ENCODE data around the gene ADAMTS14.

Gene ADAMTS14

DNA sequence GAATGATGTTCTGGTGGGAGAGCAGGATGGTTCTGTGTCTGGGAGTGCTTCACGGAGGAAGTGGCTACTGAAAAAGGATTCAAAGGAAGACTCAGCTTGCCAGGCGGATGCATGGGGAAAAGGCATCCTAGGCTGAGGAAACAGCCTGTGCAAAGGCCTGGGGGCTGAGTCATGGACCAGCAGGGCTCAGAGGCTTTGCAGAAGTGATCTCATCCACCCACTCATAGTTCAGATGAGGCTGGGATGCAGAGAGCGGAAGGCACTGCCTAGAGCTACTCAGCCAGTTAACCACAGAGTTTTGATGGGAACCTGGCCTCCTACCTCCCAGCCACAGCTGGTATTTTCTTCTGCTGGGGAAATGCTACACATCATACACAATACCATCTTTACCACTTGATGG is 15.8 kb upstream of the ADAMTS14 start:
- TF ChIP-seq, protein P1, sequence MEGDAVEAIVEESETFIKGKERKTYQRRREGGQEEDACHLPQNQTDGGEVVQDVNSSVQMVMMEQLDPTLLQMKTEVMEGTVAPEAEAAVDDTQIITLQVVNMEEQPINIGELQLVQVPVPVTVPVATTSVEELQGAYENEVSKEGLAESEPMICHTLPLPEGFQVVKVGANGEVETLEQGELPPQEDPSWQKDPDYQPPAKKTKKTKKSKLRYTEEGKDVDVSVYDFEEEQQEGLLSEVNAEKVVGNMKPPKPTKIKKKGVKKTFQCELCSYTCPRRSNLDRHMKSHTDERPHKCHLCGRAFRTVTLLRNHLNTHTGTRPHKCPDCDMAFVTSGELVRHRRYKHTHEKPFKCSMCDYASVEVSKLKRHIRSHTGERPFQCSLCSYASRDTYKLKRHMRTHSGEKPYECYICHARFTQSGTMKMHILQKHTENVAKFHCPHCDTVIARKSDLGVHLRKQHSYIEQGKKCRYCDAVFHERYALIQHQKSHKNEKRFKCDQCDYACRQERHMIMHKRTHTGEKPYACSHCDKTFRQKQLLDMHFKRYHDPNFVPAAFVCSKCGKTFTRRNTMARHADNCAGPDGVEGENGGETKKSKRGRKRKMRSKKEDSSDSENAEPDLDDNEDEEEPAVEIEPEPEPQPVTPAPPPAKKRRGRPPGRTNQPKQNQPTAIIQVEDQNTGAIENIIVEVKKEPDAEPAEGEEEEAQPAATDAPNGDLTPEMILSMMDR (IDR thresholded peaks at IDR 0.05): no peak

DNA sequence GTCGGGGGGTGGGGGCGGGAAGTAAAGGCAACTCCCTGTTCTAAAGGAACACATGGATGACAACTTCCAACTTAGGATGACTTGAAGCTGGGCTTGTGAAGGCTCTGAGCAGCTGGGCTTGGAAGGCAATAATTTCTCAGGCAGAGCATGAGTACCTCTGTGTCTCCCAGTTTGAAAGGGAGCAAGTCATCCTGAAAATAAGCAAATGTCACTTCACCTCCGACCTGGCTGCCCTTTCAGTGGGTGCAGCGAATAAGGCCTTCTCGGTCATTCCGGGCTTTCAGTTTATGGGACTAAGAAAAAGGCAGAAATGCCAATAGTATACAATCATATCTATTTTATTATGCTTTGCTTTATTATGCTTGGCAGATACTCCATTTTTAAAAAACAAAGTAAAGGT is 15.3 kb upstream of the ADAMTS14 start:
- TF ChIP-seq, protein P1 (IDR thresholded peaks at IDR 0.05): no peak

DNA sequence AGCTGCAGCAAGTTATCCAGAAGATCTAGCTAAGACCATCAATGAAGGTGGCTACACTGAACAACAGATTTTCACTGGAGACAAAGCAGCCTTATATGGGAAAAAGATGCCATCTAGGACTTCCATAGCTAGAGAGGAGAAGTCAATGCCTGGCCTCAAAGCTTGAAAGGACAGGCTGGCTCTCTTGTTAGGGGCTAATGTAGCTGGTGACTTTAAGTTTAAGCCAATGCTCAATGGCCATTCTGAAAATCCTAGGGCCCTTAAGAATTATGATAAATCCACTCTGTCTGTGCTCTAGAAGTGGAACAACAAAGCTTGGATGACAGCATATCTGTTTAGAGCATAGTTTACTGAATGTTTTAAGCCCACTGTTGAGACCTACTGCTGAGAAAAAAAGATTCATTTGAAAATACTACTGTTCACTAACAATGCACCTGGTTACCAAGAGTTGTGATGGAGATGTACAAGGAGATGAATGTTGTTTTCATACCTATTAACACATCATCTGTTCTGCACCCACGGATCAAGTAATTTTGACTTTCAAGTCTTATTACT is 13.6 kb upstream of the ADAMTS14 start:
- TF ChIP-seq, protein P1 (IDR thresholded peaks at IDR 0.05): no peak

DNA sequence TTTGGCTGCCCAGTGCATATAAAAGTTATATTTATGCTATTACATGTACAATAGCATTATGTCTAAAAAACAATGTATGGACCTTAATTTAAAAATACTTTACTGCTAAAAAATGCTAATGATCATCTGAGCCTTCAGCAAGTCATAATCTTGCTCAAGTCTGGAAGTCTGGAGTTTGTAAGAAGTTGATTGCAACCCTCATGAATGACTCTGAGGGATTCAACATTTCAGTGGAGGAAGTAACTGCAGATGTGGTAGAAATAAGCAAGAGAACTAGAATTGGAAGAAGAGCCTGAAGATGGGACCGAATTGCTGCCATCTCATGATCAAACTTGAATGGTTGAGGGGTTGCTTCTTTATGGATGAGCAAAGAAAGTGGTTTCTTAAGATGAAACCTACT is 13.0 kb upstream of the ADAMTS14 start:
- TF ChIP-seq, protein P1 (IDR thresholded peaks at IDR 0.05): no peak

DNA sequence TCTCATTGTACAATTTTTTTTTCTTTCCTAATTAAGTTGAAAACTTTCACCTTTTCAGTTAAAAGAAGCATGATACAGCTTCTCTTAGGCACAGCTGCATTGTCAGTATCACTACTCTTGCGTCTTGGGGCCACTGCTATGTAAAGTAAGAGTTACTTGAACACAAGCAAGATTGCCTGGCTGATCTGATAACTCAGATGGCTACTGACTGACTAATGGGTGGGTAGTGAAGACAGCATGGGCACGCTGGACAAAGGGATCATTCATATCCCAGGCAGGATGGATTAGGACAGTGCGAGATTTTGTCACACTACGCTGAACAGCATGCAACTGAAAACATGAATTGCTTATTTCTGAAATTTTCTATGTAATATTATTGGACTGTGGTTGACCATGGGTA is 11.6 kb upstream of the ADAMTS14 start:
- TF ChIP-seq, protein P1 (IDR thresholded peaks at IDR 0.05): no peak

DNA sequence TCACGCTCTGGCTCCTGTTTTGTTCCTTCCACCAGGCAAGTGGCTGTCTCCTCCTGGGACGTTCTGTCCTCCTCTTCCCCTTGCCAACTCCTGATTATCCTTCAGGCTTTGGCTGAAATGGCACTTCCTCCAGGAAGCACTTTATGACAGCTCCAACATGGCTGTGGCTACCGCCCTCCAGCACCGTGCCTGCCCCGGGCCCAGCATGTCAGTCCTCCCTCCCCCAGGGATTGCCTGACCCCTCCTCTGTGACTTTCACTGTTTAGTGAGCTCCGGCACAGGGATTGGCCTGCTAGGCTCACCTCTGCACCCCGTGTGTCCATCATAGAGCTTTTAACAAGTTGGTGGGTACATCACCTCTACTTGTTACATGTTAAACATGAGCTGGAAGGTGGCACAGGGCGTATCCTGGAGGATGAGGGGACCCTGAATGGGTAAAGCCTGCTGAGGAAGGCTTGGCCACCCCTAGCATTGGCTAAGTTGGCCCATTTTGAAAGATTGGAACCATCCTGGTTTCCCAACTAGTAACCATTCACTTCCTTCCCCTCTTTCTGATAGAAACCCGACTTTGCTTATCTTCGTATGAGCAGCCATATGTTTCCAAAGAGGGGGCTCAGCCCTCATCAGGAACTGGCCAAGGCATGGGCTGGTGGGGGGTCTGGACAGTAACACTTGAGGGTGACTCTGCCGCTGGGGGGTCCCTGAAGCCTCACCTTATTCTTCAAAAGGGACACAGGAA is 10.5 kb upstream of the ADAMTS14 start:
- TF ChIP-seq, protein P1 (IDR thresholded peaks at IDR 0.05): no peak

DNA sequence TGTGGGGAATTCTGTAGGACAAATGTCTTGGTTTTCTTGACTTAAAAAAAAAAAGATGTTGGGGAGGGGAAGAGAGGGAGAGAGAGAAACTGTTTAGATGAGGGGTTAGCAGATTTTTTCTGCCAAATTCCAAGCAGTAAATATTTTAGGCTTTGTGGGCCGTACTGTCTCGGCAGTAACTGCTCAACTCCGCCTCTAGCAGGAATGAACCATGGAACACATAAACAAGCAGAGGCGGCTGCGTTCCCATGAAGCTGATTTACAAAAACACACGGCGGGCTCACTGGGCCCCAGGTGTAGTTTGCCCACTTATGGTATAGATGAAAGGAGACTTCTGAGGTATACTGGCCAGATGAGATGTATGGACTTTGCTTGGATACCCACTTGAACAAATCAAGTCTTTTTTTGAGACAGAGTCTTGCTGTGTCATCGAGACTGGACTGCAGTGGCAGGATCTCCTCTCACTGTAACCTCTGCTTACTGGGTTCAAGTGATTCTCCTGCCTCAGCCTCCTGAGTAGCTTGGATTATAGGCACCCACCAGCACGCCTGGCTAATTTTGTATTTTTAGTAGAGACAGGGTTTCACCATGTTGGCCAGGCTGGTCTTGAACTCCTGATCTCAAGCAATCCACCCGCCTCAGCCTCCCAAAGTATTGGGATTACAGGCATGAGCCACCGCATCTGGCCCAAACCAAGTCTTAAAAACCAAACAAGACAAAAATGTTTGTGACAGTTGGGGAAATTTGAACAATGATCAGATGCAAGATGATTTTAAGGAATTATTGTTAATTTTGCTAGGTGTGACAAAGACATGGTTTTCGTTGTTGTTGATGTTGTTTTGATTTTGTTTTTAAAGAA is 9.7 kb upstream of the ADAMTS14 start:
- TF ChIP-seq, protein P1 (IDR thresholded peaks at IDR 0.05): no peak
